ENCODE results near the gene CAV1. TPM values are rescaled to one million over a fixed set of nuclear protein-coding genes. Genes with fewer than 3 reads are reported as not detected.

Gene CAV1
- total RNA-seq, 2 donors from 2014 or later, result 194 to 210 TPM

DNA sequence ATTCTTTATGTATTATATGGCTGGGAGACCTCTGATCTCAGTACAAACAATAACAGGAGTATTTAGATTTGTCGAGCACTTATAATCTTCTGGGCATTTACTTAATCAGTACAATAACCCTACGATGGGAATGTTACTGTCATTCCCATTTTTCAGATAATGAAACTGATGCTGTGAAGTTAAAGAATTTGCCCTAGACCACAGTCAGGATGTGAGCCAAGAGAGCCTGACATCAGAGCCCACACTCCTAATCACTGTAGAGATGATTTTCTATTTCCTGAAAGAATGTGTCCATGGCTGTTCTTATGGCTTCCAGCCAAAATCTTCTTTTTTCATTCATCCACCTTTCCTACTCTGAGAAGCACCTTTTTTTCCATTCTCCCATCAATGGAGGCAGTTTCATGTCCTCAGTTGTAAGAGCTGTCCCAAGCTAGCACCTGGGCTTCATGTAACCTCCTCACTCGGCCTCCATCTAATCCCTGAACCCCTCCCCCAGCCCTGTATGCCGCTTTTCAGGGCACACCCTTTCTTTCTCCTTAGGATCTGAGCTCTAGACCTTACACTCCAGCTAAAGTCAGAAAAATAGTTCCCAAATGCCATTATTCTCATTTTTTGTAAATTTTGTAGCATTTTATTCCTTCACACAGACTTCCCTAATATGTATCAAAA, 12.2 kb upstream of the CAV1 start:
- H3K4me1 ChIP-seq (ENCODE audit: control insufficient read depth in 1 of 2, low read depth in 2 of 2), result peaks cover 13 to 51% of the 10 kb centered on the region in 2 donors
- peak overlapping the region; percentile 37 to 45 for H3K27ac ChIP-seq
- TF ChIP-seq, protein P1, sequence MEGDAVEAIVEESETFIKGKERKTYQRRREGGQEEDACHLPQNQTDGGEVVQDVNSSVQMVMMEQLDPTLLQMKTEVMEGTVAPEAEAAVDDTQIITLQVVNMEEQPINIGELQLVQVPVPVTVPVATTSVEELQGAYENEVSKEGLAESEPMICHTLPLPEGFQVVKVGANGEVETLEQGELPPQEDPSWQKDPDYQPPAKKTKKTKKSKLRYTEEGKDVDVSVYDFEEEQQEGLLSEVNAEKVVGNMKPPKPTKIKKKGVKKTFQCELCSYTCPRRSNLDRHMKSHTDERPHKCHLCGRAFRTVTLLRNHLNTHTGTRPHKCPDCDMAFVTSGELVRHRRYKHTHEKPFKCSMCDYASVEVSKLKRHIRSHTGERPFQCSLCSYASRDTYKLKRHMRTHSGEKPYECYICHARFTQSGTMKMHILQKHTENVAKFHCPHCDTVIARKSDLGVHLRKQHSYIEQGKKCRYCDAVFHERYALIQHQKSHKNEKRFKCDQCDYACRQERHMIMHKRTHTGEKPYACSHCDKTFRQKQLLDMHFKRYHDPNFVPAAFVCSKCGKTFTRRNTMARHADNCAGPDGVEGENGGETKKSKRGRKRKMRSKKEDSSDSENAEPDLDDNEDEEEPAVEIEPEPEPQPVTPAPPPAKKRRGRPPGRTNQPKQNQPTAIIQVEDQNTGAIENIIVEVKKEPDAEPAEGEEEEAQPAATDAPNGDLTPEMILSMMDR (IDR thresholded peaks at IDR 0.05), result no peak
- no peaks in the 10 kb centered on the region for H3K9me3 ChIP-seq
- no peaks in the 10 kb centered on the region for H3K27me3 ChIP-seq (replicated peaks; ENCODE audit: insufficient read depth)
- H3K36me3 ChIP-seq, result no peaks in the 10 kb centered on the region
- ATAC-seq (ENCODE audit: insufficient number of reproducible peaks, low FRiP score, low read depth), result no peak
- H3K4me3 ChIP-seq, result peak overlapping the region; percentile 56
- DNase-seq (ENCODE audit: low spot score), result no peak

DNA sequence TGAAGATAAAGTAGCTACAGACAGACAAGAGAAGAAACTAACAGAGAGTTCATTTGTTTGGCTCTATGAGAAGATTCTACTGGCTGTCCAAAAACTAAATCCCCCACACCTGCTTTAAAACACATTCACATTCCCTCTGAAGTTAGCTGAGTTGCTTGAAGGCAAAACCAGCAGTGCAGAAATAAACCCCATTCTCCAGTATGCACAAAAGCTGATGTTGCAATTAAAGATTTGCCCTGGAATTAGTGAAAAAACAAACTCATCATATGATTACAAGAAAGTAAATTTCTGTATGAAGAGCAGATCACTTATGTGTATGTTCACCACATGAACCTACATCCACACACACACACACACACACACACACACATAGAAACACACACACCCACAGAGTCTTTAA, 9.3 kb upstream of the CAV1 start:
- H3K4me1 ChIP-seq (ENCODE audit: control insufficient read depth in 1 of 2, low read depth in 2 of 2), result peaks cover 13 to 32% of the 10 kb centered on the region in 2 donors
- H3K9me3 ChIP-seq, result no peaks in the 10 kb centered on the region
- no peaks in the 10 kb centered on the region for H3K27me3 ChIP-seq (replicated peaks; ENCODE audit: insufficient read depth)
- TF ChIP-seq, protein P1 (IDR thresholded peaks at IDR 0.05), result no peak
- no peak overlapping the region for H3K4me3 ChIP-seq
- no peak for ATAC-seq (ENCODE audit: insufficient number of reproducible peaks, low FRiP score, low read depth)
- DNase-seq (ENCODE audit: low spot score), result no peak
- no peak overlapping the region for H3K27ac ChIP-seq
- no peaks in the 10 kb centered on the region for H3K36me3 ChIP-seq

DNA sequence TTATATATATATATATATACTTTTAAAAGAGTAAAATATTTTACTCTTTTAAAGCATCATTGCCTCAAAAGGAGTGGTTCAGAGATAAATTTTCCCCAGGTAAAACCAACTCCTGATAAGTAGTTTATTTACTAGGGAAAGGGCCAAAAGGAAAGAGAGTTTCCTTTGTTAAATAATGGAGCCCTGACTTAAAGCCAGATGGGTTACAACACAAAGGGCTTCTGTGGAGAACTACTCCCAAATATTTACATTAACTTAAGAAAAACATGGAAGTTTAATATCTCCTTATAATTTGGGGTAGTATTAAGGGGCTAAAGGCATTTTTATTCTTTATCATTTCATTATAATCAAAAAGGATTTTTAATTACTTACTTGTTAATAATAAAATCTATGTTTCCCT, 8.5 kb upstream of the CAV1 start:
- Histone ChIP-seq H3K27me3 (replicated peaks; ENCODE audit: insufficient read depth) (no peaks in the 10 kb centered on the region), H3K27ac (no peak overlapping the region), H3K9me3 (no peaks in the 10 kb centered on the region), H3K36me3 (no peaks in the 10 kb centered on the region), H3K4me1 (ENCODE audit: control insufficient read depth in 1 of 2, low read depth in 2 of 2) (peaks cover 5 to 25% of the 10 kb centered on the region in 2 donors), H3K4me3 (no peak overlapping the region)
- TF ChIP-seq, protein P1 (IDR thresholded peaks at IDR 0.05), result no peak
- no peak for DNase-seq (ENCODE audit: low spot score)
- ATAC-seq (ENCODE audit: insufficient number of reproducible peaks, low FRiP score, low read depth), result no peak

DNA sequence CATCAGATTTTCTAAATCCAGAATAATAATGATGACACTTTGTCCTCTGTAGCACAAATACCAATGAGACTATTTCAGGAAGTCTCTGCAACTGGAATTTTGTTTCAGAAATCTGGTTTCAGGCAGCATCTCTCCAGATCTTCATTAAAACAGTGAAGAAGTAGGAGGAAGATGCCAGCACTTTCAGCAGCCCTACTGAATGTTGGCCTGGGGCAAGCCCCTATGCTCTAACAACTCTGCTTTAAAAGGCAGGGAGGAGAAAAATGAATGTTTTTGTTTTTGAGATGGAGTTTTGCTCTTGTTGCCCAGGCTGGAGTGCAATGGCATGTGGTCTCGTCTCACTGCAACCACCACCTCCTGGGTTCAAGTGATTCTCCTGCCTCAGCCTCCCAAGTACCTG, 7.2 kb upstream of the CAV1 start:
- ATAC-seq (ENCODE audit: insufficient number of reproducible peaks, low FRiP score, low read depth) (no peak), DNase-seq (ENCODE audit: low spot score) (no peak)
- no peak overlapping the region for H3K4me3 ChIP-seq
- TF ChIP-seq, protein P1 (IDR thresholded peaks at IDR 0.05), result no peak
- no peaks in the 10 kb centered on the region for H3K36me3 ChIP-seq
- no peaks in the 10 kb centered on the region for H3K9me3 ChIP-seq
- no peaks in the 10 kb centered on the region for H3K27me3 ChIP-seq (replicated peaks; ENCODE audit: insufficient read depth)
- H3K27ac ChIP-seq, result no peak overlapping the region
- H3K4me1 ChIP-seq (ENCODE audit: control insufficient read depth in 1 of 2, low read depth in 2 of 2), result peaks cover 5 to 15% of the 10 kb centered on the region in 2 donors

DNA sequence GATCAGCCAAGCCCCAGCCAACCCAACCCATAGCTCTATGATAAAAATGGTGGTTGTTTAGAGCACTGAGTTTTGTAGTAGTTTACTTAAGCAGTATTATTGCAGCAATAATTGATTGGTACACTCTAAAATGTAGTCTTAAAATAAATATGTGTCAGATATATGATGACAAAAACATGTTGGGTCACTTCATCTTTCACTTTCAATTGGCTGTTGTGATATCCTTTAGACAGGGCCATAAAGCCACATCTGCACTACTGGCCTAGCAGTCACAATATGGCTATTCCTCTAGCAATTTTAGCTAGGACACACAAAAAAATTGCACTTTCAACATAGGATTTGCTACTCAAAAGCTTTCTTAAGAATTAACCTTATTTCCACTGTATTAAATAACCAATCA, 5.9 kb upstream of the CAV1 start:
- Histone ChIP-seq H3K9me3 (no peaks in the 10 kb centered on the region), H3K27ac (no peak overlapping the region), H3K4me1 (ENCODE audit: control insufficient read depth in 1 of 2, low read depth in 2 of 2) (peaks cover 6 to 10% of the 10 kb centered on the region in 2 donors), H3K27me3 (replicated peaks; ENCODE audit: insufficient read depth) (no peaks in the 10 kb centered on the region), H3K36me3 (no peaks in the 10 kb centered on the region), H3K4me3 (no peak overlapping the region)
- TF ChIP-seq, protein P1 (IDR thresholded peaks at IDR 0.05), result no peak
- ATAC-seq (ENCODE audit: insufficient number of reproducible peaks, low FRiP score, low read depth) (no peak), DNase-seq (ENCODE audit: low spot score) (no peak)

Measured in thoracic aorta (tissue), 2 donors.